HEK293 (cell line): ENCODE measurements around the gene TBC1D19.
A peak's percentile ranks its signal among the peaks of the same experiment; 100 is the strongest.

Source experiments
- CTCF ChIA-PET: fragments of 350-600 bp; formaldehyde crosslinking; extraction: SDS; loops from one replicate; lab custom pipeline; 2021; ENCODE audit warnings: antibody characterized with exemption; lab: Yijun Ruan, JAX
- POLR2A ChIA-PET: fragments of 300-600 bp; formaldehyde crosslinking; extraction: SDS; loops from one replicate; lab custom pipeline; 2020; ENCODE audit warnings: antibody characterized with exemption, inconsistent platforms; lab: Yijun Ruan, JAX
- H3K27ac ChIP-seq: fragments of 200-500 bp; sonication (Bioruptor generic); 2 replicates; pipeline ENCODE4 v1.5.1; 2014; ENCODE audit warnings: low read depth, low read length, control low read depth, inconsistent platforms; ENCODE audit errors: extremely low read depth
- H3K36me3 ChIP-seq, 2 experiments: fragments of 200-500 bp in 1 of 2; sonication (Bioruptor generic) in 1 of 2; 1 replicate in 1 of 2; 2 replicates in 1 of 2; pipeline ENCODE4 v1.5.1; 2014 to 2017; ENCODE audit warnings: inconsistent platforms in 2 of 2, low read length in 2 of 2; ENCODE audit not compliant: control insufficient read depth in 2 of 2, insufficient read depth in 1 of 2
- H3K4me1 ChIP-seq: fragments of 200-500 bp; sonication (Bioruptor generic); 2 replicates; pipeline ENCODE4 v1.5.1; 2014; ENCODE audit warnings: mild to moderate bottlenecking, low read length, inconsistent platforms; ENCODE audit not compliant: control insufficient read depth, insufficient read depth
- H3K4me3 ChIP-seq: 2 replicates; pipeline ENCODE4 v1.5.1; 2011; ENCODE audit warnings: low read depth, mild to moderate bottlenecking, control low read depth, low read length, moderate library complexity
- H3K9me3 ChIP-seq: fragments of 200-500 bp; sonication (Bioruptor generic); 2 replicates; pipeline ENCODE4 v1.5.1; 2014; ENCODE audit warnings: low read depth, low read length, inconsistent platforms; ENCODE audit not compliant: control insufficient read depth, insufficient read depth
- BCL11B ChIP-seq: fragments of 450-650 bp; formaldehyde crosslinking; IDR thresholded peaks from 2 replicates; pipeline ENCODE4 v1.5.1; 2016; ENCODE audit warnings: low read depth, missing biosample characterization, missing genetic modification characterization
- KLF7 ChIP-seq: fragments of 450-650 bp; formaldehyde crosslinking; IDR thresholded peaks from 2 replicates; pipeline ENCODE4 v1.5.1; 2016; ENCODE audit warnings: missing biosample characterization, missing genetic modification characterization, borderline replicate concordance
- TCF7L2 ChIP-seq: IDR thresholded peaks from 2 replicates; pipeline ENCODE4 v1.6.1; 2011; ENCODE audit warnings: low read depth, mild to moderate bottlenecking, inconsistent platforms, low read length, moderate library complexity, borderline replicate concordance
- ZBTB48 ChIP-seq: fragments of 450-650 bp; formaldehyde crosslinking; IDR thresholded peaks from 2 replicates; pipeline ENCODE4 v1.5.1; 2016; ENCODE audit warnings: missing biosample characterization, missing genetic modification characterization
- ZNF10 ChIP-seq: fragments of 450-650 bp; formaldehyde crosslinking; IDR thresholded peaks from 2 replicates; pipeline ENCODE4 v1.5.1; 2017; ENCODE audit warnings: missing biosample characterization, missing genetic modification characterization
- ZNF155 ChIP-seq: fragments of 450-650 bp; formaldehyde crosslinking; IDR thresholded peaks from 2 replicates; pipeline ENCODE4 v1.5.1; 2016; ENCODE audit warnings: missing biosample characterization, missing genetic modification characterization
- ZNF658 ChIP-seq: fragments of 450-650 bp; formaldehyde crosslinking; IDR thresholded peaks from 2 replicates; pipeline ENCODE4; 2016; ENCODE audit warnings: missing biosample characterization, missing genetic modification characterization
- ZNF707 ChIP-seq: fragments of 450-650 bp; formaldehyde crosslinking; IDR thresholded peaks from 2 replicates; pipeline ENCODE4 v1.5.1; 2016; ENCODE audit warnings: missing biosample characterization, missing genetic modification characterization
- ZNF837 ChIP-seq: fragments of 450-650 bp; formaldehyde crosslinking; IDR thresholded peaks from 2 replicates; pipeline ENCODE4 v1.5.1; 2016; ENCODE audit warnings: missing biosample characterization, missing genetic modification characterization
- ZSCAN23 ChIP-seq: fragments of 450-650 bp; formaldehyde crosslinking; IDR thresholded peaks from 2 replicates; pipeline ENCODE4 v1.5.1; 2016; ENCODE audit warnings: missing biosample characterization, missing genetic modification characterization
- TF ChIP-seq, protein P1 (sequence below): fragments of 450-650 bp; formaldehyde crosslinking; optimal IDR thresholded peaks from 2 replicates; pipeline ENCODE3; 2016; ENCODE audit warnings: missing biosample characterization, mild to moderate bottlenecking, missing genetic modification characterization
- TF ChIP-seq, protein P2 (sequence below): fragments of 450-650 bp; formaldehyde crosslinking; IDR thresholded peaks from 2 replicates; pipeline ENCODE4 v1.5.1; 2017; ENCODE audit warnings: missing biosample characterization, missing genetic modification characterization
- TF ChIP-seq, protein P3 (sequence below): fragments of 450-650 bp; formaldehyde crosslinking; IDR thresholded peaks from 2 replicates; pipeline ENCODE4 v1.5.1; 2016; ENCODE audit warnings: missing biosample characterization, missing genetic modification characterization
- TF ChIP-seq, protein P4 (sequence below): fragments of 450-650 bp; formaldehyde crosslinking; IDR thresholded peaks from 2 replicates; pipeline ENCODE4 v1.5.1; 2016; ENCODE audit warnings: missing biosample characterization, missing genetic modification characterization
- TF ChIP-seq, protein P5 (sequence below): IDR thresholded peaks from 2 replicates; pipeline ENCODE4 v1.6.1; 2011; ENCODE audit warnings: mild to moderate bottlenecking, low read depth, low read length, borderline replicate concordance

TBC1D19 gene

DNA sequence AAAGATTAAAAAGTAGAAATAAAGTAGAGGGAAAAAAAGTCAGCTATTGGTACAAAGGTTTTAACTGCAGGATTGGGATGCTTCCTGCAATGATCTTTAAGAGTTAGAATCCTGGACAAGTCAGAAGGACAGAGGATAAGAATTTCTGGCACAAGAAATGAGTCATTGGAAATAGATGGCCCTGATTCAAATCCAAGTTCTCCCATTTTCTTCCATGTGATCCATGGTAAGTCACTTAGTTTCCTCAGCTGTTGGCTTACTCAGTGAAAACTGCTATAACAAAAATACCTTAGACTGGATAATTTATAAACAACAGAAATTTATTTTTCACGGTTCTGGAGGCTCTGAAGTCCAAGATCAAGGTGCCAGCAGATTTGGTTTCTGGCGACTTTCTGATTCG is 13.3 kb upstream of the TBC1D19 start:
- TF ChIP-seq ZSCAN23 (tag by site-specific recombination), result no peak
- no peak for TF ChIP-seq TCF7L2
- TF ChIP-seq ZNF10 (tag by site-specific recombination), result no peak
- no peak for TF ChIP-seq BCL11B (tag by site-specific recombination)
- TF ChIP-seq, protein P1, sequence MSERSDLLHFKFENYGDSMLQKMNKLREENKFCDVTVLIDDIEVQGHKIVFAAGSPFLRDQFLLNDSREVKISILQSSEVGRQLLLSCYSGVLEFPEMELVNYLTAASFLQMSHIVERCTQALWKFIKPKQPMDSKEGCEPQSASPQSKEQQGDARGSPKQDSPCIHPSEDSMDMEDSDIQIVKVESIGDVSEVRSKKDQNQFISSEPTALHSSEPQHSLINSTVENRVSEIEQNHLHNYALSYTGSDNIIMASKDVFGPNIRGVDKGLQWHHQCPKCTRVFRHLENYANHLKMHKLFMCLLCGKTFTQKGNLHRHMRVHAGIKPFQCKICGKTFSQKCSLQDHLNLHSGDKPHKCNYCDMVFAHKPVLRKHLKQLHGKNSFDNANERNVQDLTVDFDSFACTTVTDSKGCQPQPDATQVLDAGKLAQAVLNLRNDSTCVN (tag by site-specific recombination), result no peak
- TF ChIP-seq ZNF707 (tag by site-specific recombination), result no peak
- TF ChIP-seq, protein P2, sequence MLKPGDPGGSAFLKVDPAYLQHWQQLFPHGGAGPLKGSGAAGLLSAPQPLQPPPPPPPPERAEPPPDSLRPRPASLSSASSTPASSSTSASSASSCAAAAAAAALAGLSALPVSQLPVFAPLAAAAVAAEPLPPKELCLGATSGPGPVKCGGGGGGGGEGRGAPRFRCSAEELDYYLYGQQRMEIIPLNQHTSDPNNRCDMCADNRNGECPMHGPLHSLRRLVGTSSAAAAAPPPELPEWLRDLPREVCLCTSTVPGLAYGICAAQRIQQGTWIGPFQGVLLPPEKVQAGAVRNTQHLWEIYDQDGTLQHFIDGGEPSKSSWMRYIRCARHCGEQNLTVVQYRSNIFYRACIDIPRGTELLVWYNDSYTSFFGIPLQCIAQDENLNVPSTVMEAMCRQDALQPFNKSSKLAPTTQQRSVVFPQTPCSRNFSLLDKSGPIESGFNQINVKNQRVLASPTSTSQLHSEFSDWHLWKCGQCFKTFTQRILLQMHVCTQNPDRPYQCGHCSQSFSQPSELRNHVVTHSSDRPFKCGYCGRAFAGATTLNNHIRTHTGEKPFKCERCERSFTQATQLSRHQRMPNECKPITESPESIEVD, result no peak
- TF ChIP-seq, protein P3, sequence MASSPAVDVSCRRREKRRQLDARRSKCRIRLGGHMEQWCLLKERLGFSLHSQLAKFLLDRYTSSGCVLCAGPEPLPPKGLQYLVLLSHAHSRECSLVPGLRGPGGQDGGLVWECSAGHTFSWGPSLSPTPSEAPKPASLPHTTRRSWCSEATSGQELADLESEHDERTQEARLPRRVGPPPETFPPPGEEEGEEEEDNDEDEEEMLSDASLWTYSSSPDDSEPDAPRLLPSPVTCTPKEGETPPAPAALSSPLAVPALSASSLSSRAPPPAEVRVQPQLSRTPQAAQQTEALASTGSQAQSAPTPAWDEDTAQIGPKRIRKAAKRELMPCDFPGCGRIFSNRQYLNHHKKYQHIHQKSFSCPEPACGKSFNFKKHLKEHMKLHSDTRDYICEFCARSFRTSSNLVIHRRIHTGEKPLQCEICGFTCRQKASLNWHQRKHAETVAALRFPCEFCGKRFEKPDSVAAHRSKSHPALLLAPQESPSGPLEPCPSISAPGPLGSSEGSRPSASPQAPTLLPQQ (tag by site-specific recombination), result no peak
- TF ChIP-seq ZNF837, result no peak
- TF ChIP-seq KLF7 (tag by site-specific recombination), result no peak
- no peak for TF ChIP-seq ZNF658 (tag by site-specific recombination)
- H3K9me3 ChIP-seq, result no peaks in the 10 kb centered on the region
- H3K36me3 ChIP-seq, result no peaks in the 10 kb centered on the region
- H3K27ac ChIP-seq, result no peak overlapping the region
- H3K4me1 ChIP-seq, result peaks cover 4% of the 10 kb centered on the region; the same call in 1 of the 2 replicates
- ChIA-PET CTCF (no interaction called here), POLR2A (interaction anchor here (3.0 kb wide), 1 partner anchor 13 kb away, joined by 17 read pairs; the partner anchor contains the start of gene TBC1D19)
- no peak overlapping the region for H3K4me3 ChIP-seq

DNA sequence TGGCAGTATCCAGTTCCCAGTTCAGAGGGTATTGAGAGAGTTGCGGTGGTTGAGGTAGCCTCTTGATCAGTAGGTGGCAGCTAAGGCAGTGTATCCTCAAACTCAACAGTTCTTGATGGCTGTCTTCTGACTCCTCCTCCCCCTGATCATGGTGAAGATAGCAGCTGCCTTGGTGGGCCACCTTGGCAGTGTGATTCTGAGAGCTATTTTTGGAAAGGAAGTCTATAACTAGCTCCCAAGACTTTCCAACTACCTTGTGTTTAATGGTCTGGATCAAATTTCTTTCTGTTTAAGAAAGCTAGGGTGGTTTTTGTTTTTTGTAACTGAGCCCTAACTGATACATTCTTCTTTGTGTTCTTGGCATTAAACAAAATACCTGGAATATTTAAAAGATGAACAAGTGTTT is 10.5 kb upstream of the TBC1D19 start:
- ChIA-PET POLR2A (interaction anchor here (1.4 kb wide), 1 partner anchor 10 kb away, joined by 3 read pairs; the partner anchor contains the start of gene TBC1D19), CTCF (interaction anchor here (0.6 kb wide), 1 partner anchor 146 kb away, joined by 3 read pairs; no protein-coding TSS in a partner anchor)
- Histone ChIP-seq H3K36me3 (no peaks in the 10 kb centered on the region), H3K4me1 (peaks cover 2% of the 10 kb centered on the region; the same call in 1 of the 2 replicates), H3K4me3 (no peak overlapping the region), H3K27ac (no peak overlapping the region), H3K9me3 (no peaks in the 10 kb centered on the region)
- TF ChIP-seq, protein P4, sequence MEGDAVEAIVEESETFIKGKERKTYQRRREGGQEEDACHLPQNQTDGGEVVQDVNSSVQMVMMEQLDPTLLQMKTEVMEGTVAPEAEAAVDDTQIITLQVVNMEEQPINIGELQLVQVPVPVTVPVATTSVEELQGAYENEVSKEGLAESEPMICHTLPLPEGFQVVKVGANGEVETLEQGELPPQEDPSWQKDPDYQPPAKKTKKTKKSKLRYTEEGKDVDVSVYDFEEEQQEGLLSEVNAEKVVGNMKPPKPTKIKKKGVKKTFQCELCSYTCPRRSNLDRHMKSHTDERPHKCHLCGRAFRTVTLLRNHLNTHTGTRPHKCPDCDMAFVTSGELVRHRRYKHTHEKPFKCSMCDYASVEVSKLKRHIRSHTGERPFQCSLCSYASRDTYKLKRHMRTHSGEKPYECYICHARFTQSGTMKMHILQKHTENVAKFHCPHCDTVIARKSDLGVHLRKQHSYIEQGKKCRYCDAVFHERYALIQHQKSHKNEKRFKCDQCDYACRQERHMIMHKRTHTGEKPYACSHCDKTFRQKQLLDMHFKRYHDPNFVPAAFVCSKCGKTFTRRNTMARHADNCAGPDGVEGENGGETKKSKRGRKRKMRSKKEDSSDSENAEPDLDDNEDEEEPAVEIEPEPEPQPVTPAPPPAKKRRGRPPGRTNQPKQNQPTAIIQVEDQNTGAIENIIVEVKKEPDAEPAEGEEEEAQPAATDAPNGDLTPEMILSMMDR, result peak; percentile 15; the same call in 1 of the 2 replicates
- TF ChIP-seq, protein P5, sequence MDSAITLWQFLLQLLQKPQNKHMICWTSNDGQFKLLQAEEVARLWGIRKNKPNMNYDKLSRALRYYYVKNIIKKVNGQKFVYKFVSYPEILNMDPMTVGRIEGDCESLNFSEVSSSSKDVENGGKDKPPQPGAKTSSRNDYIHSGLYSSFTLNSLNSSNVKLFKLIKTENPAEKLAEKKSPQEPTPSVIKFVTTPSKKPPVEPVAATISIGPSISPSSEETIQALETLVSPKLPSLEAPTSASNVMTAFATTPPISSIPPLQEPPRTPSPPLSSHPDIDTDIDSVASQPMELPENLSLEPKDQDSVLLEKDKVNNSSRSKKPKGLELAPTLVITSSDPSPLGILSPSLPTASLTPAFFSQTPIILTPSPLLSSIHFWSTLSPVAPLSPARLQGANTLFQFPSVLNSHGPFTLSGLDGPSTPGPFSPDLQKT, result no peak

DNA sequence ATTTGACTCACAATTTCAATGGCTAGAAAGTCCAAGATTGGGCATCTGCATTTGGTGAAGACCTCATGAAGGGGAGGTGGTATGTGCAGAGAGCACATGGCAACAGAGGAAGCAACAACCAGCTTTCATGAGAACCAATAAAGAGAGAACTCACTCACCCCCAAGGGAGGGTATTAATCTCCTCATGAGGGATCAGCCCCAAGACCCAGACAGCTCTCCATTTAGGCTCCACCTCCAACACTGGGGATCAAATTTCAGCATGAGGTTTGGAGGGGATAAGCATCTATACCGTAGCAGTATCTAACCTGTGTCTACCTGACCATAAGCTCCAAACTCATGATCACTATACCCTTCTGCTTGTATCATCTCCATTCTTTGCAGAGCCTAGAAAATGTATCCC is 9.3 kb upstream of the TBC1D19 start:
- CTCF ChIA-PET, result no interaction called here
- POLR2A ChIA-PET, result no interaction called here
- TF ChIP-seq ZBTB48 (tag by site-specific recombination) (0 out of 2 replicates have a peak, but pooled peaks have one; percentile 31), ZNF155 (tag by site-specific recombination) (no peak)
- Histone ChIP-seq H3K9me3 (no peaks in the 10 kb centered on the region), H3K4me1 (no peaks in the 10 kb centered on the region), H3K27ac (no peak overlapping the region), H3K36me3 (no peaks in the 10 kb centered on the region), H3K4me3 (no peak overlapping the region)
